Iris pigment epithelial cell (primary cell): ENCODE results near the gene CDC42SE1.

Source experiments
- DNase-seq: peaks from one replicate; pipeline ENCODE4 v3.0.0-alpha.2; 2011; ENCODE audit warnings: low read depth

Gene CDC42SE1

GRCh38 chr1:151051356-151052009 lies 7.9 kb downstream of the CDC42SE1 start:
- DNase-seq = no peak

GRCh38 chr1:151050051-151050688 lies 9.3 kb downstream of the CDC42SE1 start:
- DNase-seq = no peak

GRCh38 chr1:151049458-151049857 lies 10.0 kb downstream of the CDC42SE1 start:
- no peak for DNase-seq

- no peak for DNase-seq
Observed at GRCh38 chr1:151048645-151049032, 10.8 kb downstream of the CDC42SE1 start.

DNA sequence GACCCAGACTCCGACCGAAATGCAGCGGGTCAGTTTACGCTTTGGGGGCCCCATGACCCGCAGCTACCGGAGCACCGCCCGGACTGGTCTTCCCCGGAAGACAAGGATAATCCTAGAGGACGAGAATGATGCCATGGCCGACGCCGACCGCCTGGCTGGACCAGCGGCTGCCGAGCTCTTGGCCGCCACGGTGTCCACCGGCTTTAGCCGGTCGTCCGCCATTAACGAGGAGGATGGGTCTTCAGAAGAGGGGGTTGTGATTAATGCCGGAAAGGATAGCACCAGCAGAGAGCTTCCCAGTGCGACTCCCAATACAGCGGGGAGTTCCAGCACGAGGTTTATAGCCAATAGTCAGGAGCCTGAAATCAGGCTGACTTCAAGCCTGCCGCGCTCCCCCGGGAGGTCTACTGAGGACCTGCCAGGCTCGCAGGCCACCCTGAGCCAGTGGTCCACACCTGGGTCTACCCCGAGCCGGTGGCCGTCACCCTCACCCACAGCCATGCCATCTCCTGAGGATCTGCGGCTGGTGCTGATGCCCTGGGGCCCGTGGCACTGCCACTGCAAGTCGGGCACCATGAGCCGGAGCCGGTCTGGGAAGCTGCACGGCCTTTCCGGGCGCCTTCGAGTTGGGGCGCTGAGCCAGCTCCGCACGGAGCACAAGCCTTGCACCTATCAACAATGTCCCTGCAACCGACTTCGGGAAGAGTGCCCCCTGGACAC lies 11.3 kb downstream of the CDC42SE1 start:
- peak; percentile 82 for DNase-seq

- peak; percentile 67 for DNase-seq
Observed at GRCh38 chr1:151047591-151047924, 11.9 kb downstream of the CDC42SE1 start, which contains the start of gene C1orf56. TSS of gene C1orf56 (plus strand) at chr1:151047751. CDS start at chr1:151047848, 97 bp downstream.

DNA sequence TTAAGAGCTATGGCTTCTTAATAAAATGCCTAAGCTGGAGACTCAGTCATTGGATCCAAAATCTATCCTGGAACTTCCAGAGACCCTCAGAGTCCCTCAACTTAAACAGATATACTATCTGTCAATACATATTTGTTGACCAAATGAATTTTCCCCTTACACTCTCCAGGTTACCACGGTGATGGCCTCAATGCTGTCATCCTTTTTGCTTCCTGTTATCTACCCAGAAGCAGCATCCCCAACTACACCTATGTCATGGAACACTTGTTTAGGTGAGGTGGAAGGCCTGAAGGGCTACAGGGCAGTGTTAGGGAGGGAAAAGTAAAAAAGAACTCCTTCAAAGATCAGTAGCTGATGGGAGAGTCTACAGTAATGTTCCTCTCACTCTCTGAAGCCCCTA lies 16.3 kb downstream of the CDC42SE1 start:
- no peak for DNase-seq

- DNase-seq = no peak
Observed at GRCh38 chr1:151039521-151039920, 19.9 kb downstream of the CDC42SE1 start.

GRCh38 chr1:151037032-151037431 lies 22.4 kb downstream of the CDC42SE1 start:
- DNase-seq = no peak

GRCh38 chr1:151036356-151036755 lies 23.1 kb downstream of the CDC42SE1 start, which contains the start of gene BNIPL:
TSS of gene BNIPL (plus strand) at chr1:151036586. CDS start at chr1:151036726, 140 bp downstream.
- DNase-seq = no peak

- DNase-seq = no peak
Observed at GRCh38 chr1:151035167-151035566, 24.3 kb downstream of the CDC42SE1 start.

- DNase-seq = no peak
Observed at GRCh38 chr1:151032164-151032563, 27.3 kb downstream of the CDC42SE1 start.

- no peak for DNase-seq
Observed at GRCh38 chr1:151026460-151026859, 33.0 kb downstream of the CDC42SE1 start.

DNA sequence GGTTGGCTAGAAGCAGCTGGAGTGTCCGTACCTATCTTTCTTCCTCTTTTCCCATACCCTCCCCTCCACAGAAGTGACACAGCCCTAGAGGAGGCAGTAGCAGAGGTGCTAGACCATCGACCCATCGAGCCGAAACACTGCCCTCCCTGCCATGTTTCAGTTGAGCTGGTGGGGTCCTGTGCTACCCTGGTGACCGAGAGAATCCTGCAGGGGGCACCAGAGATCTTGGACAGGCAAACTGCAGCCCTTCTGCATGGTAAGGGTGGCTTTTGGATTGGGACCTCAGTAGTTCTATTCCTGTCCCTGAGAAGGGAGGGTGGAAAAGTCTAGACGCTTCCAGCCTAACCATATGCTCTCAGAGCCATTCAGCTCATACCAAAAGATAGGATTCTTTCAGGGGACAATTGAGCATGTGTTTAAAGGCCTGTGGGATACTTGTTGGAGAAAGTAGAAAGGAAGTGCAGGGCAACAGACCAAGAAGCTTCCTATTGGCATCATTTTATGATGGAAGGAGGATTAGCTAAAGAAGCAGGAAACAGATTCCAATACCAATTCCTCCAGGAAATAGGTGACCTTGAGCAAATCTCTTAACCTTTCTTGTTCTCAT lies 34.8 kb downstream of the CDC42SE1 start:
- peak; percentile 64 for DNase-seq

GRCh38 chr1:151013518-151013917 lies 45.9 kb downstream of the CDC42SE1 start:
- peak; percentile 39 for DNase-seq

GRCh38 chr1:151012684-151013471 lies 46.5 kb downstream of the CDC42SE1 start:
- DNase-seq = no peak

DNA sequence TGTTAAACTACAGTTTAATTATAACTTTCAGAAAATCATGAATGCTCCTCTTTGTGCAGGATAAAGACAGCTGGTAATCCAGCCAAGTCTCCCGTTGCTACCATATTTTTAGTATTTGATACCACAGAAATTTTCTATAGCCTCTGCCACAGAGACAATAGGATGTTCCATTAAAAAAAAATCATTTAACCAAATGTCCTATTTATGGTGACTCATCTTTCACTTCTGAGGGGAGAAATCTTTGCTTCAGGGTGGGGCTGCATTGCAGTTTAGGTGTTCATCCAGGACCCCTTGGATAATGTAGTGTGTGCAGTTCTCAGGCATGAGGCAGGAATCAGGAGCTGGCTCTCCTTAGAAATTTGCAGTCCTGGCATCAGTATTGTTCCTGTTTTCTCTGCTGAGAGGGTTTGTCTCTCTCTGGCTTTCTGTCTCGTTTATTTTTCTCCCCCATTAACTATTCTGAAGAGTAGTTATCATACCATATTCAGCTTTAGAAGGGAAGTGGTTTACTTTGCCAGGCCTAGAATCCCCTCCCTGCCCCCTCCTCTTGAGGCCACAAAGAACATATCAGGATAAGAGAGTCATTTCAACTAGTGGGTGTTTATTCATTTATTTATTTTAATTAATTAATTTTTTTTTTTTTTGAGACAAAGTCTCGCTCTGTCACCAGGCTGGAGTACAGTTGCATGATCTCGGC lies 48.1 kb downstream of the CDC42SE1 start:
- no peak for DNase-seq

GRCh38 chr1:151010346-151010726 lies 49.1 kb downstream of the CDC42SE1 start:
- no peak for DNase-seq

DNA sequence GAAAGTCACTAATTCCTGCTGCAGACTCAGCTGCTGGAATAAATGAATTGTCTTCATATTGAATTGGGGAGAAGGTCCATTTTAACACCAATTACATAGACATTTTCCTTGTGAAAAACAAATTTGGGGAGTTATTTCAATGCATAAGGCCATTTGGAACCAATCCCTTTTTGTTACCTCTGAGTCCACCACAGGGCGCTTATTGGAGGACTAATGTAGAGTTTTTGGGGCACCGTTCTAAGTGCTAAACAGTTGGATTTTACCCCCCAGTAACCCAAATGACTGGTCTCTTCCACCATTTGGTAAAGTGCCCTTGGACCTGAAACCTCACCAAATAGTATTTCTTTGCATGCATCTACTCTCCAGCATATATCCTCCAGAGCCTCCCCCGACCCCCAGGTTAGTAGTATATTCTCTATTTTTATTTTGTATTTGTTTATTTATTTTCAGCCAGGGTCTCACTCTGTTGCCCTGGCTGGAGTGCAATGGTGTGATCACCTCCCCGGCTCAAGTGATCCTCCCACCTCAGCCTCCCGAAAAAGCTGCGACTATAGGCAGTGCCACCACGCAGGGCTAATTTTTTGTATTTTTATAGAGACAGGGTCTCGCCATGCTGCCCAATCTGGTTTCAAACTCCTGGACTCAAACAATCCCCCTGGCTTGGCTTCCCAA lies 49.6 kb downstream of the CDC42SE1 start:
- DNase-seq = no peak

DNA sequence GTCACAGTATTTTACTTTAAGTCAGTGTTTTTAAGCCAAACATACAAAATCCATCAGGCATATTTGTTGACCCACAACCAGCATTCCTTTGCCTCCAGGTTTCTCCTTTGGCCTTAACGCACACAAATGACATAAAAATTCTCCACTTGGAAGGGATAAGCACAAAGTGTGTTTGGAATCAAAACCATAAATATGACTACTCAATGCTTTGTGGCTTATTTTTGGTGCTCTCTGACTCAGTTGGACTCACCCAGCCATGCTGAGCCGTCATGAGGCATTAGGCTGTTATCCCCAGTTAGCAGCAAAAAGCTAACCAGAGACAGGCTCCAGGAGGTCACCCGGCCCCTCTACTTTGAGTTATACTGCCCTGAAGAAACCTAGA lies 50.2 kb downstream of the CDC42SE1 start:
- peak; percentile 66 for DNase-seq
